Kidney epithelial cell (primary cell): ENCODE data around the gene APOL3. TPM values are rescaled to one million over a fixed set of nuclear protein-coding genes. Genes with fewer than 3 reads are reported as not detected.

Experiments used
- total RNA-seq: library from RNA; depleted of rRNA; stranded (reverse); fragments of >200 nt; gene quantifications from 2 replicates; pipeline ENCODE4 v1.2.3, GENCODE V29; 2015

Gene APOL3
- total RNA-seq, 1 donor from 2014 or later = 4.4 TPM

Other genes starting within 250 kb of the APOL3 start
- 75.1 and 91.2 TPM in 2 replicates for gene RBFOX2, start 131.9 kb downstream of the APOL3 start, total RNA-seq
- not detected in 2 replicates for gene APOL4, start 41.1 kb upstream of the APOL3 start, total RNA-seq
- gene APOL2, start 78.8 kb upstream of the APOL3 start, total RNA-seq = 39.9 and 44.4 TPM in 2 replicates
- gene APOL1, start 92.4 kb upstream of the APOL3 start, total RNA-seq = 1.8 and 2.3 TPM in 2 replicates
- 1,580 and 1,647 TPM in 2 replicates for gene MYH9, start 227.2 kb upstream of the APOL3 start, total RNA-seq